Sigmoid colon (tissue), 4 donors: ENCODE measurements around the gene DAPK1.

Experiments
- CTCF ChIP-seq, 4 experiments: fragments of 450-650 bp in 3 of 4; fragments of 200-600 bp in 1 of 4; IDR thresholded peaks; one replicate each; pipeline ENCODE4 v1.5.1; 2016 to 2019; ENCODE audit warnings: antibody characterized with exemption in 4 of 4, mild to moderate bottlenecking in 3 of 4, moderate library complexity in 2 of 4
- EP300 ChIP-seq, 4 donors: sonication (generic); formaldehyde crosslinking; IDR thresholded peaks; one replicate each; pipeline ENCODE4 v1.6.1; 2017; ENCODE audit warnings: antibody characterized with exemption in 4 of 4
- POLR2A ChIP-seq, 2 donors: fragments of 450-650 bp; IDR thresholded peaks; one replicate each; pipeline ENCODE4 v1.6.1; 2016; ENCODE audit warnings: antibody characterized with exemption in 2 of 2, mild to moderate bottlenecking in 2 of 2, moderate library complexity in 2 of 2

DNA sequence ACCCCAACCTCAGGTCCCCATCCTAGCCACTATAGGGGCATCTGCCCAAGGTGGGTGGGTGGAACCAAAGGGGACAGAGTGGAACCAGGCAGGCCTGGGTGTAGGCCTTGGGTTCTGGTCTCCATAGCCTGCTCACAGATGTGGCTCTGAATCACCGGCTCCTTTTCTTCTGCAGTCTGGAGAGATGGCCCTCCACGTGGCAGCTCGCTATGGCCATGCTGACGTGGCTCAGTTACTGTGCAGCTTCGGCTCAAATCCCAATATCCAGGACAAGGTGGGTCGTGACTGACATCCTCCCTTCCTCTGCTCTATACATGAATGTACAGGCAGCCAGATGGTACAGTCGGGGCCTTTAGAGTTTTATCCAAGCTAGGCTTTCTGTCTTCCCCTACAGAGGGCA is 150.9 kb downstream of the DAPK1 start:
- TF ChIP-seq POLR2A (IDR thresholded peaks at IDR 0.05) (no peak), CTCF (IDR thresholded peaks at IDR 0.05) (no peak), EP300 (IDR thresholded peaks at IDR 0.05) (no peak)
